Measurements from ENCODE around the gene ID2. TPM values are rescaled to one million over a fixed set of nuclear protein-coding genes. Genes with fewer than 3 reads are reported as not detected.

The ID2 gene
- total and polyA plus RNA-seq, 8 donors: 40.6 to 255 (median 117) TPM

GRCh38 chr2:8654041-8654440, 27.8 kb upstream of the ID2 start:
- H3K4me3 ChIP-seq: no peak overlapping the region
- no peak for TF ChIP-seq POLR2AphosphoS5 (IDR thresholded peaks at IDR 0.05)
- no peak for TF ChIP-seq EP300 (IDR thresholded peaks at IDR 0.05)
- TF ChIP-seq POLR2A (IDR thresholded peaks at IDR 0.05): no peak
- no peak for TF ChIP-seq CTCF (IDR thresholded peaks at IDR 0.05)
- H3K27me3 ChIP-seq: no peaks in the 10 kb centered on the region
- H3K27ac ChIP-seq: no peak overlapping the region
- DNase-seq: no peak
- WGBS, 5 donors: 93 to 97% (median 96%) methylated on average over 6 of the region's 6 CpGs
- H3K4me1 ChIP-seq: peaks cover 0 to 8% (median 0%) of the 10 kb centered on the region in 4 donors
- intact Hi-C loops (cut with DNase I; ENCODE audit: low total_unique reads): no loop called here
- H3K36me3 ChIP-seq: no peaks in the 10 kb centered on the region
- no peaks in the 10 kb centered on the region for H3K9me3 ChIP-seq

DNA sequence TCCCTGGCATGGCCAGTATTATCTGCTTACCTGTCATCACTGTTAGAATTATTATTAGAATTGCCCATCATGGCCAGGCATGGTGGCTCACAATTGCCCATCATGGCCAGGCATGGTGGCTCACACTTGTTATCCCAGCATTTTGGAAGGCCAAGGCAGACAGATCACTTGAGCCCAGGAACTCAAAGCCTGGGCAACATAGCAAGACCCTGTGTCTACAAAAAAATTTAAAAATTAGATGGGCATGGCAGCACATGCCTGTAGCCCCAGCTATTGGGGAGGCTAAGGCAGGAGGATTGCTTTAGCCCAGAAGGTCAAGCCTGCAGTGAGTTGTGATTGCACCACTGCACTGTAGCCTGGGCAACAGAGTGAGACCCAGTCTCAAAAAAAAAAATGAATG, 27.4 kb upstream of the ID2 start:
- intact Hi-C loops (cut with DNase I; ENCODE audit: low total_unique reads): no loop called here
- Histone ChIP-seq H3K4me3 (no peak overlapping the region), H3K9me3 (no peaks in the 10 kb centered on the region), H3K27me3 (no peaks in the 10 kb centered on the region), H3K27ac (no peak overlapping the region), H3K4me1 (peaks cover 0 to 8% (median 0%) of the 10 kb centered on the region in 4 donors), H3K36me3 (no peaks in the 10 kb centered on the region)
- no peak for DNase-seq
- TF ChIP-seq POLR2AphosphoS5 (IDR thresholded peaks at IDR 0.05): no peak
- no peak for TF ChIP-seq CTCF (IDR thresholded peaks at IDR 0.05)
- TF ChIP-seq EP300 (IDR thresholded peaks at IDR 0.05): no peak
- no peak for TF ChIP-seq POLR2A (IDR thresholded peaks at IDR 0.05)

- WGBS, 5 donors: 52 to 74% (median 67%) methylated on average over 5 of the region's 5 CpGs
- H3K9me3 ChIP-seq: no peaks in the 10 kb centered on the region
- no peak for TF ChIP-seq POLR2AphosphoS5 (IDR thresholded peaks at IDR 0.05)
- H3K4me3 ChIP-seq: no peak overlapping the region
- H3K27ac ChIP-seq: no peak overlapping the region
- H3K36me3 ChIP-seq: no peaks in the 10 kb centered on the region
- H3K27me3 ChIP-seq: no peaks in the 10 kb centered on the region
- DNase-seq: peak in 1 of 2 donors; percentile 54
- peaks cover 0 to 8% (median under 1%) of the 10 kb centered on the region in 4 donors for H3K4me1 ChIP-seq
- intact Hi-C loops (cut with DNase I; ENCODE audit: low total_unique reads): no loop called here
Measured at GRCh38 chr2:8656160-8656641, 25.7 kb upstream of the ID2 start.

DNA sequence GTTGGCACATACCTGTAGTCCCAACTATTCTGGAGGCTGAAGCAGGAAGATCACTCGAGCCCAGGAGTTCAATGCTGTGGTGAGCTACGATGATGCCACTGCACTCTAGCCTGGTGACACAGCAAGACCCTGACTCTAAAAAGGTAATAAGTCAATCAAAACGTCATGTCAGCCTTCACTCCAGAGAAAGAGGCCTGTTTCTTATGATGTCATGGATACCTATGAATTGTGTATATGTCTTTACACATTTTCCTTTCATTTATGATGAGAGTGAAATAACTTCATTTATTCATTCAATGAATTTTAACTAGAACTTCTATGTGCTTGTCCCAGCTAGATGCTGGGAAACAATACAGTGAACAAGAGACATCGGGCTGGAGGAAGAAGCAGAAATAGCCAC, 25.0 kb upstream of the ID2 start:
- no peaks in the 10 kb centered on the region for H3K27me3 ChIP-seq
- no peak for DNase-seq
- no peaks in the 10 kb centered on the region for H3K36me3 ChIP-seq
- H3K4me3 ChIP-seq: no peak overlapping the region
- whole genome bisulfite sequencing, 5 donors: 78 to 86% (median 83%) methylated on average over 4 of the region's 4 CpGs
- no peaks in the 10 kb centered on the region for H3K9me3 ChIP-seq
- H3K27ac ChIP-seq: no peak overlapping the region
- intact Hi-C loops (cut with DNase I; ENCODE audit: low total_unique reads): no loop called here
- TF ChIP-seq CTCF (IDR thresholded peaks at IDR 0.05): no peak
- TF ChIP-seq EP300 (IDR thresholded peaks at IDR 0.05): no peak
- no peak for TF ChIP-seq POLR2AphosphoS5 (IDR thresholded peaks at IDR 0.05)
- no peak for TF ChIP-seq POLR2A (IDR thresholded peaks at IDR 0.05)
- H3K4me1 ChIP-seq: peaks cover 0 to 10% (median 4%) of the 10 kb centered on the region in 4 donors

- no peaks in the 10 kb centered on the region for H3K27me3 ChIP-seq
- DNase-seq: no peak
- H3K9me3 ChIP-seq: no peaks in the 10 kb centered on the region
- WGBS, 5 donors: 81 to 84% (median 81%) methylated on average over 14 to 17 of the region's 17 CpGs
- no peak overlapping the region for H3K4me3 ChIP-seq
- no peaks in the 10 kb centered on the region for H3K36me3 ChIP-seq
- peaks cover 0 to 17% (median 11%) of the 10 kb centered on the region in 4 donors for H3K4me1 ChIP-seq
- TF ChIP-seq POLR2AphosphoS5 (IDR thresholded peaks at IDR 0.05) (no peak), POLR2A (IDR thresholded peaks at IDR 0.05) (no peak), CTCF (IDR thresholded peaks at IDR 0.05) (no peak), EP300 (IDR thresholded peaks at IDR 0.05) (no peak)
- intact Hi-C loops (cut with DNase I; ENCODE audit: low total_unique reads): no loop called here
- no peak overlapping the region for H3K27ac ChIP-seq
Measured at GRCh38 chr2:8657423-8658062, 24.3 kb upstream of the ID2 start.
